ENCODE results near the gene PIAS1. TPM values are rescaled to one million over a fixed set of nuclear protein-coding genes. Genes with fewer than 3 reads are reported as not detected.
"Not testable (repeated sequence)": the region's sequence is repeated elsewhere in the genome, so short reads cannot be mapped to it uniquely, and the experiment has no call there.

Gene PIAS1
- polyA plus RNA-seq, 2 donors: 10.6 to 13.9 TPM

- Histone ChIP-seq H3K36me3 (ENCODE audit: control insufficient read depth in 2 of 2, insufficient read depth in 2 of 2, low read length in 1 of 2) (no peaks in the 10 kb centered on the region), H3K27ac (ENCODE audit: low read depth in 2 of 2, low read length in 1 of 2) (no peak overlapping the region), H3K9me3 (ENCODE audit: control insufficient read depth in 2 of 2, insufficient read depth in 1 of 2, low read depth in 1 of 2, low read length in 1 of 2) (no peaks in the 10 kb centered on the region), H3K27me3 (ENCODE audit: control insufficient read depth in 1 of 2, insufficient read depth in 2 of 2, low read length in 2 of 2) (no peaks in the 10 kb centered on the region), H3K4me3 (ENCODE audit: low read depth in 1 of 2, low read length in 2 of 2) (no peak overlapping the region), H3K4me1 (ENCODE audit: control insufficient read depth in 2 of 2, insufficient read depth in 2 of 2, low read length in 1 of 2) (no peaks in the 10 kb centered on the region)
- WGBS, 2 donors: 79 to 88% methylated on average over 2 of the region's 2 CpGs
Observed at GRCh38 chr15:68051109-68051508, 3.0 kb upstream of the PIAS1 start.

- H3K4me3 ChIP-seq (ENCODE audit: low read depth in 1 of 2, low read length in 2 of 2): no peak overlapping the region
- no peaks in the 10 kb centered on the region for H3K4me1 ChIP-seq (ENCODE audit: control insufficient read depth in 2 of 2, insufficient read depth in 2 of 2, low read length in 1 of 2)
- no peak overlapping the region for H3K27ac ChIP-seq (ENCODE audit: low read depth in 2 of 2, low read length in 1 of 2)
- H3K36me3 ChIP-seq (ENCODE audit: control insufficient read depth in 2 of 2, insufficient read depth in 2 of 2, low read length in 1 of 2): no peaks in the 10 kb centered on the region
- H3K9me3 ChIP-seq (ENCODE audit: control insufficient read depth in 2 of 2, insufficient read depth in 1 of 2, low read depth in 1 of 2, low read length in 1 of 2): no peaks in the 10 kb centered on the region
- 88 to 93% methylated on average over 1 of the region's 1 CpG for WGBS, 2 donors
- H3K27me3 ChIP-seq (ENCODE audit: control insufficient read depth in 1 of 2, insufficient read depth in 2 of 2, low read length in 2 of 2): no peaks in the 10 kb centered on the region
Observed at GRCh38 chr15:68051907-68052306, 2.2 kb upstream of the PIAS1 start.

- Histone ChIP-seq H3K27me3 (ENCODE audit: control insufficient read depth in 1 of 2, insufficient read depth in 2 of 2, low read length in 2 of 2) (no peaks in the 10 kb centered on the region), H3K27ac (ENCODE audit: low read depth in 2 of 2, low read length in 1 of 2) (no peak overlapping the region), H3K4me1 (ENCODE audit: control insufficient read depth in 2 of 2, insufficient read depth in 2 of 2, low read length in 1 of 2) (no peaks in the 10 kb centered on the region), H3K36me3 (ENCODE audit: control insufficient read depth in 2 of 2, insufficient read depth in 2 of 2, low read length in 1 of 2) (no peaks in the 10 kb centered on the region), H3K4me3 (ENCODE audit: low read depth in 1 of 2, low read length in 2 of 2) (no peak overlapping the region), H3K9me3 (ENCODE audit: control insufficient read depth in 2 of 2, insufficient read depth in 1 of 2, low read depth in 1 of 2, low read length in 1 of 2) (no peaks in the 10 kb centered on the region)
- 91 to 92% methylated on average over 4 of the region's 4 CpGs for WGBS, 2 donors
Observed at GRCh38 chr15:68052431-68052830, 1.7 kb upstream of the PIAS1 start.

GRCh38 chr15:68053001-68053400, 1.1 kb upstream of the PIAS1 start:
- Histone ChIP-seq H3K27me3 (ENCODE audit: control insufficient read depth in 1 of 2, insufficient read depth in 2 of 2, low read length in 2 of 2) (no peaks in the 10 kb centered on the region), H3K4me3 (ENCODE audit: low read depth in 1 of 2, low read length in 2 of 2) (no peak overlapping the region), H3K9me3 (ENCODE audit: control insufficient read depth in 2 of 2, insufficient read depth in 1 of 2, low read depth in 1 of 2, low read length in 1 of 2) (no peaks in the 10 kb centered on the region), H3K27ac (ENCODE audit: low read depth in 2 of 2, low read length in 1 of 2) (no peak overlapping the region), H3K4me1 (ENCODE audit: control insufficient read depth in 2 of 2, insufficient read depth in 2 of 2, low read length in 1 of 2) (no peaks in the 10 kb centered on the region), H3K36me3 (ENCODE audit: control insufficient read depth in 2 of 2, insufficient read depth in 2 of 2, low read length in 1 of 2) (no peaks in the 10 kb centered on the region)
- WGBS, 2 donors: 84 to 90% methylated on average over 6 of the region's 6 CpGs

GRCh38 chr15:68054628-68055223, 611 bp downstream of the PIAS1 start:
- H3K27ac ChIP-seq (ENCODE audit: low read depth in 2 of 2, low read length in 1 of 2): peak overlapping the region; percentile 92 to 93
- no peaks in the 10 kb centered on the region for H3K4me1 ChIP-seq (ENCODE audit: control insufficient read depth in 2 of 2, insufficient read depth in 2 of 2, low read length in 1 of 2)
- 1% methylated on average over 29 to 33 of the region's 33 CpGs for WGBS, 2 donors

GRCh38 chr15:68055224-68055705, 1.1 kb downstream of the PIAS1 start:
- Histone ChIP-seq H3K9me3 (ENCODE audit: control insufficient read depth in 2 of 2, insufficient read depth in 1 of 2, low read depth in 1 of 2, low read length in 1 of 2) (no peaks in the 10 kb centered on the region), H3K36me3 (ENCODE audit: control insufficient read depth in 2 of 2, insufficient read depth in 2 of 2, low read length in 1 of 2) (no peaks in the 10 kb centered on the region), H3K27me3 (ENCODE audit: control insufficient read depth in 1 of 2, insufficient read depth in 2 of 2, low read length in 2 of 2) (no peaks in the 10 kb centered on the region), H3K4me3 (ENCODE audit: low read depth in 1 of 2, low read length in 2 of 2) (peak overlapping the region; percentile 79 to 91), H3K4me1 (ENCODE audit: control insufficient read depth in 2 of 2, insufficient read depth in 2 of 2, low read length in 1 of 2) (no peaks in the 10 kb centered on the region), H3K27ac (ENCODE audit: low read depth in 2 of 2, low read length in 1 of 2) (peak overlapping the region; percentile 66 to 92)
- WGBS, 2 donors: 0 to 1% methylated on average over 15 of the region's 15 CpGs

More at GRCh38 chr15:68054628-68055223, 611 bp downstream of the PIAS1 start:
- Histone ChIP-seq H3K36me3 (ENCODE audit: control insufficient read depth in 2 of 2, insufficient read depth in 2 of 2, low read length in 1 of 2) (no peaks in the 10 kb centered on the region), H3K9me3 (ENCODE audit: control insufficient read depth in 2 of 2, insufficient read depth in 1 of 2, low read depth in 1 of 2, low read length in 1 of 2) (no peaks in the 10 kb centered on the region), H3K4me3 (ENCODE audit: low read depth in 1 of 2, low read length in 2 of 2) (peak overlapping the region; percentile 79 to 91), H3K27me3 (ENCODE audit: control insufficient read depth in 1 of 2, insufficient read depth in 2 of 2, low read length in 2 of 2) (no peaks in the 10 kb centered on the region)

GRCh38 chr15:68056097-68056865, 2.2 kb downstream of the PIAS1 start:
- H3K9me3 ChIP-seq (ENCODE audit: control insufficient read depth in 2 of 2, insufficient read depth in 1 of 2, low read depth in 1 of 2, low read length in 1 of 2): no peaks in the 10 kb centered on the region
- no peaks in the 10 kb centered on the region for H3K36me3 ChIP-seq (ENCODE audit: control insufficient read depth in 2 of 2, insufficient read depth in 2 of 2, low read length in 1 of 2)
- H3K4me3 ChIP-seq (ENCODE audit: low read depth in 1 of 2, low read length in 2 of 2): peak overlapping the region in 1 of 2 donors; percentile 91
- WGBS, 2 donors: 19 to 24% methylated on average over 5 of the region's 5 CpGs
- H3K27me3 ChIP-seq (ENCODE audit: control insufficient read depth in 1 of 2, insufficient read depth in 2 of 2, low read length in 2 of 2): no peaks in the 10 kb centered on the region
- no peak overlapping the region for H3K27ac ChIP-seq (ENCODE audit: low read depth in 2 of 2, low read length in 1 of 2)
- no peaks in the 10 kb centered on the region for H3K4me1 ChIP-seq (ENCODE audit: control insufficient read depth in 2 of 2, insufficient read depth in 2 of 2, low read length in 1 of 2)

GRCh38 chr15:68057034-68057433, 2.9 kb downstream of the PIAS1 start:
- H3K9me3 ChIP-seq (ENCODE audit: control insufficient read depth in 2 of 2, insufficient read depth in 1 of 2, low read depth in 1 of 2, low read length in 1 of 2): no peaks in the 10 kb centered on the region
- no peaks in the 10 kb centered on the region for H3K4me1 ChIP-seq (ENCODE audit: control insufficient read depth in 2 of 2, insufficient read depth in 2 of 2, low read length in 1 of 2)
- no peak overlapping the region for H3K4me3 ChIP-seq (ENCODE audit: low read depth in 1 of 2, low read length in 2 of 2)
- H3K27me3 ChIP-seq (ENCODE audit: control insufficient read depth in 1 of 2, insufficient read depth in 2 of 2, low read length in 2 of 2): no peaks in the 10 kb centered on the region
- no peak overlapping the region for H3K27ac ChIP-seq (ENCODE audit: low read depth in 2 of 2, low read length in 1 of 2)
- H3K36me3 ChIP-seq (ENCODE audit: control insufficient read depth in 2 of 2, insufficient read depth in 2 of 2, low read length in 1 of 2): no peaks in the 10 kb centered on the region

GRCh38 chr15:68057758-68058157, 3.6 kb downstream of the PIAS1 start:
- Histone ChIP-seq H3K4me3 (ENCODE audit: low read depth in 1 of 2, low read length in 2 of 2) (no peak overlapping the region), H3K36me3 (ENCODE audit: control insufficient read depth in 2 of 2, insufficient read depth in 2 of 2, low read length in 1 of 2) (no peaks in the 10 kb centered on the region), H3K27me3 (ENCODE audit: control insufficient read depth in 1 of 2, insufficient read depth in 2 of 2, low read length in 2 of 2) (no peaks in the 10 kb centered on the region), H3K4me1 (ENCODE audit: control insufficient read depth in 2 of 2, insufficient read depth in 2 of 2, low read length in 1 of 2) (no peaks in the 10 kb centered on the region), H3K27ac (ENCODE audit: low read depth in 2 of 2, low read length in 1 of 2) (no peak overlapping the region), H3K9me3 (ENCODE audit: control insufficient read depth in 2 of 2, insufficient read depth in 1 of 2, low read depth in 1 of 2, low read length in 1 of 2) (no peaks in the 10 kb centered on the region)
- WGBS, 2 donors: 59 to 66% methylated on average over 6 of the region's 6 CpGs

- not testable (repeated sequence) for H3K27ac ChIP-seq (ENCODE audit: low read depth in 2 of 2, low read length in 1 of 2); H3K4me1 ChIP-seq (ENCODE audit: control insufficient read depth in 2 of 2, insufficient read depth in 2 of 2, low read length in 1 of 2); H3K4me3 ChIP-seq (ENCODE audit: low read depth in 1 of 2, low read length in 2 of 2); H3K36me3 ChIP-seq (ENCODE audit: control insufficient read depth in 2 of 2, insufficient read depth in 2 of 2, low read length in 1 of 2); H3K27me3 ChIP-seq (ENCODE audit: control insufficient read depth in 1 of 2, insufficient read depth in 2 of 2, low read length in 2 of 2); H3K9me3 ChIP-seq (ENCODE audit: control insufficient read depth in 2 of 2, insufficient read depth in 1 of 2, low read depth in 1 of 2, low read length in 1 of 2)
- 96 to 97% methylated on average over 21 of the region's 21 CpGs for WGBS, 2 donors
Observed at GRCh38 chr15:68058970-68059369, 4.9 kb downstream of the PIAS1 start.

All from esophagus (tissue), 2 donors.